ENCODE data around the gene MAP2.

MAP2 gene

DNA sequence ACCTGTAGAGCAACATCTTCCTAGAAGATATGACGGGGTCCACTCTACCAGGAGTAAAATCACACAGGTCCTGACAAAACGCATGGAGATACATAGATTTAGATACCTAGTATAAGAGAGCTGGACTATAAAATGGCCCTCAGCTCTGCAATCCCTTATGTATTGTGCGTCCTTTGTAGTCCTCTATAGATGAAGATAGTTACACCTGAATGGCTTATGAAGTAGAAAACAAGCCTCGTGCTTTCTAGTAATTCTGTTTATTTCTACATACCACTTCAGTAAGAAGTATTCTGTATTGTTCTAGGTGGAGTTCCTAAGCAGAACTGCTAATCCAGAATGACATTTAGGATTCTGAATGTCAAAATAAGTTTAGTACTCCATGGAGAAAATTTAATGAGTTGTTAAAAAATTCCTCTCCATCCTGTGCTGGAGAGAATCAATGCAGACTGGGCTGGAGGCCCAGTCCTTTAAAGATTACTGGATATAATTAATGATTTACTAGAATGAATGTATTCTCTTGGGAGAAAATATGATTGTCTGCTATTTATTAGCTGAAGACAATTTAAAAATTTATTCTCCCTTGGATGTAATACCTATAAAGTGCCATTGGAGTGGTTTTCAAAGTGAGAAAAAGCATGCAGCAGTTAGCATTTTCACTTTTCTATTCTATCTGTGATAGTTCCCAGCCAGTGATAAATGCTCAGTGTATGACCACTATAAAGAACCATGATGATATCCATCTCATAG, 200.5 kb downstream of the MAP2 start:
- Histone ChIP-seq H3K4me1 (ENCODE audit: control insufficient read depth, insufficient read depth, low read length, poor library complexity, severe bottlenecking) (peaks cover 2% of the 10 kb centered on the region), H3K9me3 (ENCODE audit: control insufficient read depth, low read length) (no peaks in the 10 kb centered on the region), H3K4me3 (ENCODE audit: extremely low read depth, insufficient read depth, low read length, poor library complexity, severe bottlenecking) (no peak overlapping the region), H3K27ac (ENCODE audit: low read depth, low read length, severe bottlenecking) (no peak overlapping the region), H3K36me3 (ENCODE audit: control insufficient read depth, insufficient read depth, low read length) (no peaks in the 10 kb centered on the region)
- WGBS, 2 experiments (ENCODE audit: insufficient coverage in 2 of 2): 100% methylated on average over 2 of the region's 4 CpGs; no CpG with 5 or more reads in 1 of the 2 experiments

DNA sequence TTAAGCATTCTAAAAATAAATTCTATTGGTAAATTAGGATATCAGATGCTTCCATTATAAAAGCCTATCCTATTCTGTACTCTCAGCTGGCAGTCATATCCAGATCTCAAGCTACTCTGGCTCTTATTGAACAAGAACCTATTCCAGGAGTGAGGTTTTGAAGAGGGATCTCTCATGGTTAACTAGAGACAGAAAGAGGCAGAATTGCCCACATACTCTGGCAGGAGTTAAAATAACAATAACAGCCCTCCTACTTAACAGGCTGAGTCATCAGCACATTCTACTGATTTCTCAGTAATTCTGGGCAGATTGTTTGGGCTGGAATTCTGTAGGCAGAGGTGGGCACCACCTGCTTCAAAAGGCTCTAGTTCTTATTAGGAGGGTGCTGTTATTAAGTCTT, 205.8 kb downstream of the MAP2 start:
- H3K27ac ChIP-seq (ENCODE audit: low read depth, low read length, severe bottlenecking): no peak overlapping the region
- H3K4me1 ChIP-seq (ENCODE audit: control insufficient read depth, insufficient read depth, low read length, poor library complexity, severe bottlenecking): peaks cover 4% of the 10 kb centered on the region
- H3K4me3 ChIP-seq (ENCODE audit: extremely low read depth, insufficient read depth, low read length, poor library complexity, severe bottlenecking): no peak overlapping the region
- H3K36me3 ChIP-seq (ENCODE audit: control insufficient read depth, insufficient read depth, low read length): no peaks in the 10 kb centered on the region
- H3K9me3 ChIP-seq (ENCODE audit: control insufficient read depth, low read length): no peaks in the 10 kb centered on the region

DNA sequence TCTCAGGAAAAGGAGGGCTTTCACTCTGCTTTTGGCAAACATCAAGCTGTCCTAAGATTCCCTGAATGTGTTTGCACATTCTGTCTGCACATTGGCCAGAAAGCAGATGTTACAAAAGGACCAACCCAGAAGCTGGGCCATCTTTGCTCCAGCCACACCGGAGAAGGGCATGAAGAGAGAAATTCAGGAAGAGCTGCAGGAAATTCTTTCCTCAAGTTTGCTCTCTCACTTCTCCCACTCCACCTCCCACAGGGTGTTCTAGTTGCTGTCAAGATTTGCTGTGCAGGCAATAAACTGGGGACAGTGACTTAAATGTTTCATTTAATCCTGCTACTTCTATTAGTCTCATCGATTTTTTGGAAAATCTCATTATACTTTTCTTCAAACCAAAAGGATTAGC, 210.1 kb downstream of the MAP2 start:
- Histone ChIP-seq H3K4me3 (ENCODE audit: extremely low read depth, insufficient read depth, low read length, poor library complexity, severe bottlenecking) (no peak overlapping the region), H3K4me1 (ENCODE audit: control insufficient read depth, insufficient read depth, low read length, poor library complexity, severe bottlenecking) (peaks cover 4% of the 10 kb centered on the region), H3K9me3 (ENCODE audit: control insufficient read depth, low read length) (no peaks in the 10 kb centered on the region), H3K36me3 (ENCODE audit: control insufficient read depth, insufficient read depth, low read length) (no peaks in the 10 kb centered on the region), H3K27ac (ENCODE audit: low read depth, low read length, severe bottlenecking) (no peak overlapping the region)
- no CpG with 5 or more reads among the region's 2 CpGs for WGBS, 2 experiments (ENCODE audit: insufficient coverage in 2 of 2)

DNA sequence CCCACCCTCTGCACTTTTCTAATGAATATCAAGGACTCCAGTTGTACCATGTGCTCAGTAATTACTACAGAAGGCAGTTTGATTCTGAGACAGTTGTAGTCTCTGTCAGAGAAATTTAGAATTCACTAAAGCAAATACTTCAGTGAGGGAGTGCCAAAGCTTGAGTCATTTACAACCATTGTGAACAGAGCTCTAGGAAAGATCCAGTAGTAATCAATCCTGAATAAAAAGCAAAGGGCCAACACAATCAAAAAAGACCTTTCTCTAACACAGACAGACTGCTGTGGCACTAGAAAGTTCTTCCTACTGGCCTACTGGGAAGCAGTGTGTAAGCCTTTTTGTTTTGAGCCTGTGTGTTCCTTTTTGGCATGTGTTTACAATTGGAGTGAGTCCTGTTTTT, 212.2 kb downstream of the MAP2 start:
- Histone ChIP-seq H3K27ac (ENCODE audit: low read depth, low read length, severe bottlenecking) (no peak overlapping the region), H3K36me3 (ENCODE audit: control insufficient read depth, insufficient read depth, low read length) (no peaks in the 10 kb centered on the region), H3K4me1 (ENCODE audit: control insufficient read depth, insufficient read depth, low read length, poor library complexity, severe bottlenecking) (no peaks in the 10 kb centered on the region), H3K9me3 (ENCODE audit: control insufficient read depth, low read length) (no peaks in the 10 kb centered on the region), H3K4me3 (ENCODE audit: extremely low read depth, insufficient read depth, low read length, poor library complexity, severe bottlenecking) (no peak overlapping the region)

DNA sequence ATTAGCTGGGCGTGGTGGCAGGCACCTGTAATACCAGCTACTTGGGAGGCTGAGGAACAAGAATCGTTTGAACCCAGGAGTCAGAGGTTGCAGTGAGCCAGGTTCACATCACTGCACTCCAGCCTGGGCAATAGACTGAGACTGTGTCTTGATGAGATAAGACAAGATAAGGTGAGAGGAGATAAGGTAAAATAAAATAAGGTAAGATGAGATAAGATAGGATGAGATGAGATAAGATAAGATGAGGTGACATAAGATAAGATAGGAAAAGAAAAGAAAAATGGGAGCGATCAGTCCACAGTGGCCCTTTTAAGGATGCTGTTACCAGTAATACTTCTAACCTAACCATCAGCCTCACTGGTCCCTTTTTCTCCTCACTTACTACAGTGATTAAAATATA, 213.4 kb downstream of the MAP2 start:
- H3K4me3 ChIP-seq (ENCODE audit: extremely low read depth, insufficient read depth, low read length, poor library complexity, severe bottlenecking): no peak overlapping the region
- H3K9me3 ChIP-seq (ENCODE audit: control insufficient read depth, low read length): no peaks in the 10 kb centered on the region
- no peaks in the 10 kb centered on the region for H3K4me1 ChIP-seq (ENCODE audit: control insufficient read depth, insufficient read depth, low read length, poor library complexity, severe bottlenecking)
- WGBS, 2 experiments (ENCODE audit: insufficient coverage in 2 of 2): 89 to 100% methylated on average over 1 of the region's 3 CpGs
- no peak overlapping the region for H3K27ac ChIP-seq (ENCODE audit: low read depth, low read length, severe bottlenecking)
- H3K36me3 ChIP-seq (ENCODE audit: control insufficient read depth, insufficient read depth, low read length): no peaks in the 10 kb centered on the region

DNA sequence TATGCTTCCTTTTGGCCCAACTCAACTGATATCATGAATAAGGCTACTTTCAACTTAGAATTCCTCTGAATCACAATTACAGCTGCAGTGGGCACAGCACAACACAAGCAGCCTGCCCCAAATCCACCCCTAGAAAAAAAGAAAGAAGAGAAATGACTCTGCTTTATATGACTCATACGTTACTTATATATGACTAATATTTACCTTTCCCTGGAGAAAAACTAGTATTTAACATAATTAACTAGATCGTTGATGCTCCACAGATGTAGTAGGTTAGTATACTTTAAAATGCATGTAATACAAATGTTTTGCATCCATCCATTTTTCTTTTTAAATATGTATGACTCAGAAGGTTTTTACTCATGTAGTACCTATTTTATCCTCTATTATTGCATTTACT, 214.5 kb downstream of the MAP2 start:
- H3K4me3 ChIP-seq (ENCODE audit: extremely low read depth, insufficient read depth, low read length, poor library complexity, severe bottlenecking): no peak overlapping the region
- no peaks in the 10 kb centered on the region for H3K9me3 ChIP-seq (ENCODE audit: control insufficient read depth, low read length)
- WGBS, 2 experiments (ENCODE audit: insufficient coverage in 2 of 2): no CpG with 5 or more reads among the region's 2 CpGs
- H3K36me3 ChIP-seq (ENCODE audit: control insufficient read depth, insufficient read depth, low read length): no peaks in the 10 kb centered on the region
- no peak overlapping the region for H3K27ac ChIP-seq (ENCODE audit: low read depth, low read length, severe bottlenecking)
- no peaks in the 10 kb centered on the region for H3K4me1 ChIP-seq (ENCODE audit: control insufficient read depth, insufficient read depth, low read length, poor library complexity, severe bottlenecking)

DNA sequence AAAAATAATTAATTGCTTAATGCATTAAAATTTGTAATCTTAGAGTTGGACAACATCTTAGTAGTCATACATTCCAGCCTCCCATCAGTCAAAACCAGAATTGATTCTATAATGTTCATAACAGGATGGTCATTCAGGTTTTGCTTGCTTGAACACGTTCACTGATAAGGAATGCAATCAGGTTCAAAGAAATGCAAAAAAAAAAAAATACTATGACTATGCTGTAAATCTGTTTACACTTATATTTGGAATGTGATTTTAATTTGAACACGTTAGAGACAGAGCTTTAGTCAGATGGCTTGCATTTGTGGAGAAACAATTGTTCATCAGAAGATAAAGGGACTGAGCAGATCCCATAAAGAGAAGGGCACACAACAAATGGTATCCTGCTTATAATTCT, 216.5 kb downstream of the MAP2 start:
- Histone ChIP-seq H3K27ac (ENCODE audit: low read depth, low read length, severe bottlenecking) (no peak overlapping the region), H3K4me1 (ENCODE audit: control insufficient read depth, insufficient read depth, low read length, poor library complexity, severe bottlenecking) (no peaks in the 10 kb centered on the region), H3K9me3 (ENCODE audit: control insufficient read depth, low read length) (no peaks in the 10 kb centered on the region), H3K36me3 (ENCODE audit: control insufficient read depth, insufficient read depth, low read length) (no peaks in the 10 kb centered on the region), H3K4me3 (ENCODE audit: extremely low read depth, insufficient read depth, low read length, poor library complexity, severe bottlenecking) (no peak overlapping the region)
- WGBS, 2 experiments (ENCODE audit: insufficient coverage in 2 of 2): no CpG with 5 or more reads among the region's 2 CpGs

DNA sequence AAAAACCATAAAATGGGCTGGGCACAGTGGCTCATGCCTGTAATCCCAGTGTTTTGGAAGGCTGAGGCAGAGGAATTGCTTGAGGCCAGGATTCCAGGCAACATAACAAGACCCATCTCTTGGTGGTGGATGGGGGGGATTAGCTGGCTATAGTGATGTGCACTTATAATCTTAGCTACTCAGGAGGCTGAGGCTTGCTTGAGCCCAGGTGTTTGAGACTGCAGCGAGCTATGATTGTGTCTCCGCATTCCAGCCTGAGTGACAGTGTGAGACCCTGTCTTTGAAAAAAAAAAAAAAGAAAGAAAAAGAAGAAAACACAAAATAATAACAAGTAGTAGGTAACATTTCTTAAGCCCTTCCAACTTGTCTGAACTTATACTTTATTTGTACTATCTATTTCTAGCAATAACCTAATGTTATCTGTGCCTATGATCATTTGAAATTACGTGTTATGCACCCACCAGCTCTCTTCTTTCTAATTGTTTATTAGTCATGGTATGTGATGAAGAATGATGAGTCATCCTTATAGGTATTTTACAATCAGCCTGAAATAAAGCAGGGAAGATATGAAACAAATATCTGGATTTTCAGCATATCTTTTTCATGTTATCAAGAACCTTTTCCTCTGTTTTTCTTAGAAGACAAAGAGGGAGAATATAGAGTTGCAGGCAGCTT, 218.4 kb downstream of the MAP2 start:
- Histone ChIP-seq H3K27ac (ENCODE audit: low read depth, low read length, severe bottlenecking) (no peak overlapping the region), H3K4me3 (ENCODE audit: extremely low read depth, insufficient read depth, low read length, poor library complexity, severe bottlenecking) (no peak overlapping the region), H3K36me3 (ENCODE audit: control insufficient read depth, insufficient read depth, low read length) (no peaks in the 10 kb centered on the region), H3K9me3 (ENCODE audit: control insufficient read depth, low read length) (no peaks in the 10 kb centered on the region), H3K4me1 (ENCODE audit: control insufficient read depth, insufficient read depth, low read length, poor library complexity, severe bottlenecking) (no peaks in the 10 kb centered on the region)
- WGBS, 2 experiments (ENCODE audit: insufficient coverage in 2 of 2): no CpG with 5 or more reads among the region's 3 CpGs

DNA sequence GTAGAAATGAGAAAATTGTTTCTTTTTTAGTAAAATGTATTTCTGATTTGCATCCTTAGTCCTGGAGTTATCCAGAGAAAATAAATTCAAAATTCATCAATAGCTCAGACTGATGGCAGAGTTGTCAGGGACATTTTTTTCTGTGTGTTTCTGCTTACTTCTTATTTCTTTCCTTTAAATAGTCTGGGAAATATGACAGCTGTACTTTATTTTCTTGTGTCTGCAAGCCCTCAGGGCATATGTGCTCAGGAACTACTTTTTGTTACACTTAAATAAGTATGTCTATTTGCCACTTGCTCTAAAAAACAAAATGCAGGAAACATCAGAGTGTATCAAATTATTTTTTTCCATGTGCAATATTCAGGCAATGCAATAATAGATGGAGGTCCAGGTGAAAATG, 221.0 kb downstream of the MAP2 start:
- Histone ChIP-seq H3K9me3 (ENCODE audit: control insufficient read depth, low read length) (no peaks in the 10 kb centered on the region), H3K27ac (ENCODE audit: low read depth, low read length, severe bottlenecking) (no peak overlapping the region), H3K36me3 (ENCODE audit: control insufficient read depth, insufficient read depth, low read length) (no peaks in the 10 kb centered on the region), H3K4me3 (ENCODE audit: extremely low read depth, insufficient read depth, low read length, poor library complexity, severe bottlenecking) (no peak overlapping the region), H3K4me1 (ENCODE audit: control insufficient read depth, insufficient read depth, low read length, poor library complexity, severe bottlenecking) (no peaks in the 10 kb centered on the region)

DNA sequence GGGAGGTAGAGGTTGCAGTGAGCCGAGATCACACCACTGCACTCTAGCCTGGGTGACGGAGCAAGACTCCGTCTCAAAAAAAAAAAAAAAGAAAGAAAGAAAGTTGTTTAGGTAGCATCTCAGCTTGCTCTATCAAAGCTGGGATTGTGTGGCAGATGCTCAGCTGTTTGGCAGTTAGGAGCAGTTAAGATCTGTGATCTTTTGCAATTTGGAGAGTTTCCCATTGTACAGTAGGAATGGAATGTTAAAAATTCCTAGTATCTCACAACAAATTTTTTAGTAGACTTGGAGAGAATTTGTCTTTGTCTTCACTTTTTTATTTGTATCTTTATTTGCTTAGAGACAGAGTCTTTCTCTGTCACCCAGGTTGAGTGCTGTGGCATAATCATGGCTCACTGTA, 224.9 kb downstream of the MAP2 start:
- Histone ChIP-seq H3K27ac (ENCODE audit: low read depth, low read length, severe bottlenecking) (no peak overlapping the region), H3K4me1 (ENCODE audit: control insufficient read depth, insufficient read depth, low read length, poor library complexity, severe bottlenecking) (no peaks in the 10 kb centered on the region), H3K4me3 (ENCODE audit: extremely low read depth, insufficient read depth, low read length, poor library complexity, severe bottlenecking) (no peak overlapping the region), H3K36me3 (ENCODE audit: control insufficient read depth, insufficient read depth, low read length) (no peaks in the 10 kb centered on the region), H3K9me3 (ENCODE audit: control insufficient read depth, low read length) (no peaks in the 10 kb centered on the region)
- 80 to 100% methylated on average over 1 of the region's 3 CpGs for WGBS, 2 experiments (ENCODE audit: insufficient coverage in 2 of 2)

DNA sequence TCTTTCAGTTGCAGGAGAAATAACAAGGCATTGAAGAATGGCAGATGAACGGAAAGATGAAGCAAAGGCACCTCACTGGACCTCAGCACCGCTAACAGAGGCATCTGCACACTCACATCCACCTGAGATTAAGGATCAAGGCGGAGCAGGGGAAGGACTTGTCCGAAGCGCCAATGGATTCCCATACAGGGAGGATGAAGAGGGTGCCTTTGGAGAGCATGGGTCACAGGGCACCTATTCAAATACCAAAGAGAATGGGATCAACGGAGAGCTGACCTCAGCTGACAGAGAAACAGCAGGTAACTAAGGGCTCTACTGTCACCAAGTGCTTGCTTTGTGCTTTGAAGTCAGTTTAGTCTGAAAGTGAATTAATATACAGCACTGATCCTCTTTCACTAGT, 229.3 kb downstream of the MAP2 start:
- Histone ChIP-seq H3K4me3 (ENCODE audit: extremely low read depth, insufficient read depth, low read length, poor library complexity, severe bottlenecking) (no peak overlapping the region), H3K36me3 (ENCODE audit: control insufficient read depth, insufficient read depth, low read length) (no peaks in the 10 kb centered on the region), H3K9me3 (ENCODE audit: control insufficient read depth, low read length) (no peaks in the 10 kb centered on the region), H3K27ac (ENCODE audit: low read depth, low read length, severe bottlenecking) (no peak overlapping the region), H3K4me1 (ENCODE audit: control insufficient read depth, insufficient read depth, low read length, poor library complexity, severe bottlenecking) (no peaks in the 10 kb centered on the region)
- WGBS, 2 experiments (ENCODE audit: insufficient coverage in 2 of 2): 47 to 67% methylated on average over 2 to 5 of the region's 6 CpGs
